Naive thymus-derived CD8-positive, alpha-beta T cell (primary cell): ENCODE data around the gene ABHD12. TPM values are rescaled to one million over a fixed set of nuclear protein-coding genes. Genes with fewer than 3 reads are reported as not detected.

ENCODE experiments used
- ATAC-seq, 2 donors: fragments of 150-1000 bp; cut with Tn5 transposase in 1 of 2; sonication (Bioruptor Pico), chemical (Tn5 transposase) in 1 of 2; 1 replicate in 1 of 2; 2 replicates in 1 of 2; pipeline ENCODE4 v1.10.0; 2021; ENCODE audit warnings: mild to moderate bottlenecking in 2 of 2, moderate library complexity in 2 of 2
- POLR2A ChIA-PET: fragments of 350-600 bp; sonication (Branson Sonifier 250); formaldehyde crosslinking; loops from one replicate; lab custom pipeline; 2021; ENCODE audit warnings: antibody characterized with exemption; lab: Charles Lee
- DNase-seq, 10 donors: peaks; one replicate each; pipeline versions ENCODE4 v3.0.0 to v3.0.0-alpha.2; 2020 to 2022
- H3K27ac Mint-ChIP-seq, 10 donors: one replicate each; pipeline ENCODE4 v1.8.0; 2020 to 2022; ENCODE audit warnings: mild to moderate bottlenecking in 10 of 10, mixed read lengths in 10 of 10, moderate library complexity in 4 of 10, inconsistent platforms in 1 of 10
- H3K27me3 Mint-ChIP-seq, 5 donors: one replicate each; pipeline ENCODE4 v1.8.0; 2021 to 2022; ENCODE audit warnings: mixed read lengths in 5 of 5
- H3K36me3 Mint-ChIP-seq, 3 donors: one replicate each; pipeline ENCODE4 v1.8.0; 2020 to 2022; ENCODE audit warnings: mixed read lengths in 3 of 3, mild to moderate bottlenecking in 2 of 3, inconsistent platforms in 1 of 3
- H3K4me1 Mint-ChIP-seq, 4 donors: one replicate each; pipeline ENCODE4 v1.8.0; 2021 to 2022; ENCODE audit warnings: mixed read lengths in 4 of 4
- H3K4me3 Mint-ChIP-seq, 10 donors: one replicate each; pipeline ENCODE4 v1.8.0; 2020 to 2022; ENCODE audit warnings: mild to moderate bottlenecking in 10 of 10, mixed read lengths in 10 of 10, moderate library complexity in 6 of 10, inconsistent platforms in 1 of 10
- H3K9me3 Mint-ChIP-seq, 9 donors: one replicate each; pipeline ENCODE4 v1.8.0; 2020 to 2022; ENCODE audit warnings: mixed read lengths in 9 of 9, mild to moderate bottlenecking in 3 of 9, inconsistent platforms in 1 of 9, moderate library complexity in 1 of 9
- polyA plus RNA-seq, 3 donors: library from polyadenylated mRNA; unstranded; fragments of 300-500 nt; fragmentation: Illumina TruSeq; gene quantifications; one replicate each; pipeline ENCODE4 v1.2.3, GENCODE V29; 2021
- total RNA-seq, 8 experiments: library from RNA in 2 of 8; stranded (reverse) in 2 of 8; gene quantifications; one replicate each; pipeline ENCODE4 v1.2.3 and lab custom pipeline; 2021 to 2026

Gene ABHD12
- total and polyA plus RNA-seq, 5 experiments from 2014 or later: 20.8 to 28.9 (median 24.6) TPM

GRCh38 chr20:25287631-25288290, 102.9 kb downstream of the ABHD12 start:
- DNase-seq (peak in 1 of 10 donors; percentile 60), ATAC-seq (no peak)
- Mint-ChIP-seq H3K4me3 (no peak overlapping the region), H3K27ac (peak overlapping the region in 1 of 10 donors; percentile 27), H3K4me1 (peaks cover 0 to 4% (median under 1%) of the 10 kb centered on the region in 4 donors), H3K36me3 (peaks cover 0 to 71% (median 9%) of the 10 kb centered on the region in 3 donors), H3K9me3 (no peaks in the 10 kb centered on the region), H3K27me3 (no peaks in the 10 kb centered on the region)
- POLR2A ChIA-PET: interaction anchor here (1.1 kb wide), 1 partner anchor 29 kb away, joined by 3 read pairs; no protein-coding TSS in a partner anchor

- H3K36me3 Mint-ChIP-seq: peaks cover 0 to 77% (median 9%) of the 10 kb centered on the region in 3 donors
- POLR2A ChIA-PET: no interaction called here
- DNase-seq (peak in 1 of 10 donors; percentile 31), ATAC-seq (no peak)
- H3K27ac Mint-ChIP-seq: peak overlapping the region in 4 of 10 donors; percentile 52 to 83 (median 66)
- no peaks in the 10 kb centered on the region for H3K9me3 Mint-ChIP-seq
- H3K27me3 Mint-ChIP-seq: no peaks in the 10 kb centered on the region
- no peak overlapping the region for H3K4me3 Mint-ChIP-seq
- peaks cover 2 to 9% (median 6%) of the 10 kb centered on the region in 4 donors for H3K4me1 Mint-ChIP-seq
These were observed 103.7 kb downstream of the ABHD12 start for GRCh38 chr20:25286917-25287316.

- Mint-ChIP-seq H3K27ac (peak overlapping the region in 5 of 10 donors; percentile 9 to 81 (median 51)), H3K9me3 (no peaks in the 10 kb centered on the region), H3K4me3 (no peak overlapping the region), H3K4me1 (peaks cover 2 to 14% (median 6%) of the 10 kb centered on the region in 4 donors), H3K36me3 (peaks cover 0 to 73% (median 7%) of the 10 kb centered on the region in 3 donors), H3K27me3 (no peaks in the 10 kb centered on the region)
- DNase-seq (peak in 1 of 10 donors; percentile 37), ATAC-seq (no peak)
- POLR2A ChIA-PET: no interaction called here
These were observed 104.5 kb downstream of the ABHD12 start for GRCh38 chr20:25285856-25286798.

- no peaks in the 10 kb centered on the region for H3K9me3 Mint-ChIP-seq
- POLR2A ChIA-PET: no interaction called here
- H3K4me1 Mint-ChIP-seq: peaks cover 2 to 19% (median 6%) of the 10 kb centered on the region in 4 donors
- no peaks in the 10 kb centered on the region for H3K27me3 Mint-ChIP-seq
- DNase-seq (peak in 1 of 10 donors; percentile 59), ATAC-seq (no peak)
- H3K27ac Mint-ChIP-seq: peak overlapping the region in 4 of 10 donors; percentile 9 to 70 (median 64)
- no peak overlapping the region for H3K4me3 Mint-ChIP-seq
- peaks cover 0 to 75% (median 7%) of the 10 kb centered on the region in 3 donors for H3K36me3 Mint-ChIP-seq
These were observed 105.5 kb downstream of the ABHD12 start for GRCh38 chr20:25285091-25285647.

- Mint-ChIP-seq H3K36me3 (peaks cover 0 to 71% (median 7%) of the 10 kb centered on the region in 3 donors), H3K27ac (peak overlapping the region in 4 of 10 donors; percentile 37 to 81 (median 40)), H3K4me1 (peaks cover 2 to 19% (median 6%) of the 10 kb centered on the region in 4 donors), H3K4me3 (no peak overlapping the region), H3K27me3 (no peaks in the 10 kb centered on the region), H3K9me3 (no peaks in the 10 kb centered on the region)
- peak in 1 of 10 donors; percentile 52 for DNase-seq
- no peak for ATAC-seq
- POLR2A ChIA-PET: no interaction called here
These were observed 106.5 kb downstream of the ABHD12 start for GRCh38 chr20:25284131-25284601.

GRCh38 chr20:25283221-25283951, 107.2 kb downstream of the ABHD12 start:
- peak in 1 of 10 donors; percentile 59 for DNase-seq
- ATAC-seq: no peak
- Mint-ChIP-seq H3K9me3 (no peaks in the 10 kb centered on the region), H3K27ac (peak overlapping the region in 3 of 10 donors; percentile 37 to 44 (median 43)), H3K4me3 (no peak overlapping the region), H3K4me1 (peaks cover 2 to 19% (median 6%) of the 10 kb centered on the region in 4 donors), H3K36me3 (peaks cover 0 to 69% (median 7%) of the 10 kb centered on the region in 3 donors), H3K27me3 (no peaks in the 10 kb centered on the region)
- POLR2A ChIA-PET: no interaction called here

- Mint-ChIP-seq H3K4me1 (peaks cover 2 to 19% (median 6%) of the 10 kb centered on the region in 4 donors), H3K9me3 (no peaks in the 10 kb centered on the region), H3K27me3 (no peaks in the 10 kb centered on the region), H3K27ac (peak overlapping the region in 9 of 10 donors; percentile 46 to 92 (median 86)), H3K4me3 (peak overlapping the region in 1 of 10 donors; percentile 22), H3K36me3 (peaks cover 0 to 69% (median 7%) of the 10 kb centered on the region in 3 donors)
- ATAC-seq: no peak
- DNase-seq: no peak
- POLR2A ChIA-PET: no interaction called here
These were observed 107.8 kb downstream of the ABHD12 start for GRCh38 chr20:25282796-25283195.

GRCh38 chr20:25282034-25282781, 108.4 kb downstream of the ABHD12 start:
- POLR2A ChIA-PET: no interaction called here
- H3K9me3 Mint-ChIP-seq: no peaks in the 10 kb centered on the region
- H3K4me1 Mint-ChIP-seq: peaks cover 2 to 19% (median 6%) of the 10 kb centered on the region in 4 donors
- H3K27me3 Mint-ChIP-seq: no peaks in the 10 kb centered on the region
- peak overlapping the region in 9 of 10 donors; percentile 46 to 93 (median 89) for H3K27ac Mint-ChIP-seq
- DNase-seq: peak in 1 of 10 donors; percentile 53
- ATAC-seq: no peak
- H3K4me3 Mint-ChIP-seq: peak overlapping the region in 1 of 10 donors; percentile 48
- H3K36me3 Mint-ChIP-seq: peaks cover 0 to 70% (median 7%) of the 10 kb centered on the region in 3 donors

GRCh38 chr20:25281541-25281991, 109.1 kb downstream of the ABHD12 start:
- ATAC-seq (no peak), DNase-seq (peak in 3 of 10 donors; percentile 12 to 52 (median 18))
- peaks cover 2 to 19% (median 6%) of the 10 kb centered on the region in 4 donors for H3K4me1 Mint-ChIP-seq
- no peaks in the 10 kb centered on the region for H3K9me3 Mint-ChIP-seq
- H3K4me3 Mint-ChIP-seq: peak overlapping the region in 1 of 10 donors; percentile 45
- H3K27ac Mint-ChIP-seq: peak overlapping the region in 3 of 10 donors; percentile 28 to 93 (median 89)
- peaks cover 0 to 68% (median 5%) of the 10 kb centered on the region in 3 donors for H3K36me3 Mint-ChIP-seq
- POLR2A ChIA-PET: no interaction called here
- no peaks in the 10 kb centered on the region for H3K27me3 Mint-ChIP-seq

GRCh38 chr20:25280574-25281535, 109.8 kb downstream of the ABHD12 start:
- Mint-ChIP-seq H3K27me3 (no peaks in the 10 kb centered on the region), H3K36me3 (peaks cover 0 to 66% (median 5%) of the 10 kb centered on the region in 3 donors), H3K4me1 (peaks cover 2 to 19% (median 6%) of the 10 kb centered on the region in 4 donors), H3K9me3 (no peaks in the 10 kb centered on the region), H3K27ac (peak overlapping the region in 2 of 10 donors; percentile 22 to 47), H3K4me3 (peak overlapping the region in 1 of 10 donors; percentile 22)
- DNase-seq (peak in 1 of 10 donors; percentile 19), ATAC-seq (no peak)
- POLR2A ChIA-PET: no interaction called here
